ENCODE data around the gene DDX31.

The DDX31 gene

DNA sequence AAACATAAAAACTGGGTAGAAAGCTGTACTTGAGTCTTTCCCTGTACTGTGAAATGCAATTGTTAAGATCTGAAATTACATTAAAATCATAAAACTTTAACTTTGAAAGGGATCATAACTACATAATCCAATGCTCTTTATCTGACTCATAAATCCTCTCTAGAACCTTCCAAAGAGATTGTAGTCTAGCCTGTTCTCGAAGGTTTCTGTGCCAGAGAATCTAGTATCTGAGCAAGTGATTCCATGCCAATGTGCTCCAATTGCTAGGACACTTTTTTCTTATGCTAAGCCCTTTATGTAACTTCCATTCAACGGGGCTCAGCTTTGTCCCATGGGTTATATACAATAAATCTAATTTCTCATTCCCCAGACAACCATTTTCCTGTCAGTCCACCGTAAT, 21.1 kb downstream of the DDX31 start:
- Histone ChIP-seq H3K27me3 (ENCODE audit: control insufficient read depth, insufficient read depth, low read length) (no peaks in the 10 kb centered on the region), H3K27ac (ENCODE audit: low read depth, low read length) (no peak overlapping the region), H3K4me3 (ENCODE audit: low read depth, low read length) (no peak overlapping the region), H3K36me3 (ENCODE audit: control insufficient read depth, insufficient read depth, low read length) (peaks cover 85% of the 10 kb centered on the region), H3K9me3 (ENCODE audit: control insufficient read depth, insufficient read depth, low read length) (no peaks in the 10 kb centered on the region), H3K4me1 (ENCODE audit: control insufficient read depth, insufficient read depth, low read length) (no peaks in the 10 kb centered on the region), H3K9ac (ENCODE audit: low read depth, low read length) (no peak overlapping the region)

DNA sequence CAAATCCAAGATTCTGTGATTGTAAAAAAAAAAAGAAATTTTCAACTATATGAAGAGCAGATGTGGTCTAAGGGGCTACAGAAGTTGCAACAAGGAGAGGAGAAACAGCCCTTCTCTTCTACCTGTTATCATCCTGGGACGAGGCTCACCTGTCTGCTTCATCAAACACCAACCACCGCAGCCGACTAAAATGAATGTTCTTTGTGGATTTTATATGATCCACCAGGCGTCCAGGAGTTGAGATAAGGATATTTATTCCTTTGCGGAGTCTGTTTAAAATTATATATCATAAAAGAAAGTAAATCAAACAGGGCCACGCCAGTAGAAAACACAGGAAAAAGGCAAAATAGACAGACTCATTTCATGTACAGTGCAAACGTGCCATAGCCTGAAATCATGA, 21.5 kb downstream of the DDX31 start:
- H3K4me3 ChIP-seq (ENCODE audit: low read depth, low read length), result no peak overlapping the region
- no peak overlapping the region for H3K27ac ChIP-seq (ENCODE audit: low read depth, low read length)
- no peak overlapping the region for H3K9ac ChIP-seq (ENCODE audit: low read depth, low read length)
- peaks cover 89% of the 10 kb centered on the region for H3K36me3 ChIP-seq (ENCODE audit: control insufficient read depth, insufficient read depth, low read length)
- no peaks in the 10 kb centered on the region for H3K9me3 ChIP-seq (ENCODE audit: control insufficient read depth, insufficient read depth, low read length)
- H3K27me3 ChIP-seq (ENCODE audit: control insufficient read depth, insufficient read depth, low read length), result no peaks in the 10 kb centered on the region
- no peaks in the 10 kb centered on the region for H3K4me1 ChIP-seq (ENCODE audit: control insufficient read depth, insufficient read depth, low read length)

DNA sequence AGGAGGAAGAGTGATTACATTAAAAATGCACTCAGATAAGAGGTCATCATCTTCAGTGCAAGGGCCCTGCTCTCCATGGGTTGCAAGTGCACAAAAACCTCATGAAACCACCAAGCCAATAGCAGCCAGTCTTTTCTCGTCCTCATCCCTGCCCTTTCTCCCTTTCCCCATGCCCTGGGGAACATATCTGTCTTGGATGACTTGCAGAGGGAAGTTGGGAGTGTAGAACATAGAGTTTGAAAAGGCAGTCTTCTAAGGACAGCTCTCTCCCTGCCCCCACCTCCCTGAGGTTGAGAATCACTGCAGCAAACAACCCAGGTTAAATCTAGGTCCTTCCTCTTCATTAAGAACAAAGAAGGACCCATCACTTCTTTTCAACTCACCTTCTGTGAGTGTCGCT, 22.0 kb downstream of the DDX31 start:
- Histone ChIP-seq H3K9ac (ENCODE audit: low read depth, low read length) (no peak overlapping the region), H3K27me3 (ENCODE audit: control insufficient read depth, insufficient read depth, low read length) (no peaks in the 10 kb centered on the region), H3K27ac (ENCODE audit: low read depth, low read length) (no peak overlapping the region), H3K4me1 (ENCODE audit: control insufficient read depth, insufficient read depth, low read length) (no peaks in the 10 kb centered on the region), H3K4me3 (ENCODE audit: low read depth, low read length) (no peak overlapping the region), H3K9me3 (ENCODE audit: control insufficient read depth, insufficient read depth, low read length) (no peaks in the 10 kb centered on the region), H3K36me3 (ENCODE audit: control insufficient read depth, insufficient read depth, low read length) (peaks cover 93% of the 10 kb centered on the region)

DNA sequence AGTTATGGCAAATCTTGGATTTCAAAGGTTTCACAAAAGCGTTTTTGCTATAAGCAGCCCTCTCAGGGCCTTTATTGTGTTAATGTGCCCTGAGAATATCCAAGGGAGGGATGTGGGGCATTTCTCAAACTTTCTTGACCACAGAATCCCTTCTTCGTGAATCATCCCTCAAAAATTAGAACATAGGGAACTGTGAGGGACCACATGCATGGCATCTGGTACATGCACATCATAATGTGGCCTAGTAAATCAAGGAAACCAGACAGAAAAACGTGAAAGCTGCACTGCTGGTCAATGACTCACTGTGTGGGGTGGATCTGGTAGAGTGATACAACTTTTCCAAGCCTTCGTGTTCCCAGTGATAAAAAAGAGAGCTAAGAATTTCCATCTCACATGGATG, 22.4 kb downstream of the DDX31 start:
- Histone ChIP-seq H3K9ac (ENCODE audit: low read depth, low read length) (no peak overlapping the region), H3K27me3 (ENCODE audit: control insufficient read depth, insufficient read depth, low read length) (no peaks in the 10 kb centered on the region), H3K27ac (ENCODE audit: low read depth, low read length) (no peak overlapping the region), H3K4me1 (ENCODE audit: control insufficient read depth, insufficient read depth, low read length) (no peaks in the 10 kb centered on the region), H3K9me3 (ENCODE audit: control insufficient read depth, insufficient read depth, low read length) (no peaks in the 10 kb centered on the region), H3K4me3 (ENCODE audit: low read depth, low read length) (no peak overlapping the region), H3K36me3 (ENCODE audit: control insufficient read depth, insufficient read depth, low read length) (peaks cover 92% of the 10 kb centered on the region)

DNA sequence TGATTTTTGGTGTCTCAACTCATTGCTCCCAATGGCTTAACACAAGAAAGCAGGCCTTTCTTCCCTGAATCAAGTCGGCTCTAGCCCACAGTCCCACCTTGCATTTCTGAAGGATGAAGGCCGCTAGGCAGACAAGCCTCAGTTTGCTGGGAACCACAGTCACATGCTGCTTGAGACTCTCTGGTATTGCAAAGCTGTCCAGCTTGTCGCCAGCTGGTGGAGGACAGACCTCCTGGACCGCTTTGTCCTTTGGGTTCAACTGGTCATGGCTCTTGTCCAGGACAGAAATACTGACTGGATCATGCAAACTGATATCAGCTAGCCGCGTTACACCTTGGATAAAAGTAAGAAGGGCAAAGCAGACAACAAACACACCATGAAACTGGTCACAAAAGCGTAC, 23.1 kb downstream of the DDX31 start:
- Histone ChIP-seq H3K36me3 (ENCODE audit: control insufficient read depth, insufficient read depth, low read length) (peaks cover 93% of the 10 kb centered on the region), H3K4me1 (ENCODE audit: control insufficient read depth, insufficient read depth, low read length) (no peaks in the 10 kb centered on the region), H3K27ac (ENCODE audit: low read depth, low read length) (no peak overlapping the region), H3K4me3 (ENCODE audit: low read depth, low read length) (no peak overlapping the region), H3K9me3 (ENCODE audit: control insufficient read depth, insufficient read depth, low read length) (no peaks in the 10 kb centered on the region), H3K9ac (ENCODE audit: low read depth, low read length) (no peak overlapping the region), H3K27me3 (ENCODE audit: control insufficient read depth, insufficient read depth, low read length) (no peaks in the 10 kb centered on the region)

DNA sequence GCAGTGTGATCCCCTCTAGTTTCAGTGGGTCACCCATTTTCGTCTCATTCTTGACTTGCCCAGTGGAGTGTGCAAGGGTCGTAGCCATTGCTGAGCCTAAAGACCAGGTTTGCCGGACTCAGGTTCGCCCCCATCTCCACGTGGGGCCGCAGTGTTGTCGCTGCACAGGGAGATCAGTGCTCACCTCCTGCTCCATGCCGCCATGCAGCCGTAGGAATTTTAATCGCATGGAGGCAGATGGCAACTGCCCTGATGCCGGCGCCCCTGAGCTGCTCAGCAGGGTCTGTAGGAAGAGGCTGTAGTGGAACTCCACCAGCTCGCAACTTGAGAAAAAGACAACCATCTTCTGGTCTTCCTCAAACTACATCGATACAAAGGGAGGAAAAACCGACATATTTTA, 24.1 kb downstream of the DDX31 start:
- no peak overlapping the region for H3K9ac ChIP-seq (ENCODE audit: low read depth, low read length)
- no peaks in the 10 kb centered on the region for H3K4me1 ChIP-seq (ENCODE audit: control insufficient read depth, insufficient read depth, low read length)
- peaks cover 93% of the 10 kb centered on the region for H3K36me3 ChIP-seq (ENCODE audit: control insufficient read depth, insufficient read depth, low read length)
- no peak overlapping the region for H3K4me3 ChIP-seq (ENCODE audit: low read depth, low read length)
- no peak overlapping the region for H3K27ac ChIP-seq (ENCODE audit: low read depth, low read length)
- H3K9me3 ChIP-seq (ENCODE audit: control insufficient read depth, insufficient read depth, low read length), result no peaks in the 10 kb centered on the region
- no peaks in the 10 kb centered on the region for H3K27me3 ChIP-seq (ENCODE audit: control insufficient read depth, insufficient read depth, low read length)

GRCh38 chr9:132645306-132645705, 24.5 kb downstream of the DDX31 start:
- H3K9me3 ChIP-seq (ENCODE audit: control insufficient read depth, insufficient read depth, low read length), result no peaks in the 10 kb centered on the region
- no peaks in the 10 kb centered on the region for H3K4me1 ChIP-seq (ENCODE audit: control insufficient read depth, insufficient read depth, low read length)
- no peak overlapping the region for H3K27ac ChIP-seq (ENCODE audit: low read depth, low read length)
- no peak overlapping the region for H3K4me3 ChIP-seq (ENCODE audit: low read depth, low read length)
- H3K9ac ChIP-seq (ENCODE audit: low read depth, low read length), result no peak overlapping the region
- peaks cover 93% of the 10 kb centered on the region for H3K36me3 ChIP-seq (ENCODE audit: control insufficient read depth, insufficient read depth, low read length)
- H3K27me3 ChIP-seq (ENCODE audit: control insufficient read depth, insufficient read depth, low read length), result no peaks in the 10 kb centered on the region

DNA sequence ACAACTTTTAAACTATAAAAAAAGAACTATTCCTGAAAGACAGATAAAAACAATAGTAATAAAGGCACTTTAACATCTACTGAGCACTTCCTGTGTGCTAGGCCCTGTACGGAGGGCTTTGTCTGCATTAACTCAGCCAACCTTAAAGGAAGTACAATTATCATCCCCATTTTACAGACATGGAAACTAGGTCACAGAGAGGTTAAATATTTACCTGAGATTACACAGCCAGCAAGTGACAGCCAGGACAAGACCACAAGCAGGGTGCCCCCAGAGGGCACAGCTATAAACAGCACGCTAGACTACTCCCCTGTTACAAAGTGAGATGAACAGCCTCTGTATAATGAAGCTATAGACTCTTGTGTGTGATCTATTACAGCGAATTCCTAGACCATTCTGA, 25.5 kb downstream of the DDX31 start:
- Histone ChIP-seq H3K36me3 (ENCODE audit: control insufficient read depth, insufficient read depth, low read length) (peaks cover 93% of the 10 kb centered on the region), H3K27ac (ENCODE audit: low read depth, low read length) (no peak overlapping the region), H3K9me3 (ENCODE audit: control insufficient read depth, insufficient read depth, low read length) (no peaks in the 10 kb centered on the region), H3K4me1 (ENCODE audit: control insufficient read depth, insufficient read depth, low read length) (no peaks in the 10 kb centered on the region), H3K27me3 (ENCODE audit: control insufficient read depth, insufficient read depth, low read length) (no peaks in the 10 kb centered on the region), H3K9ac (ENCODE audit: low read depth, low read length) (no peak overlapping the region), H3K4me3 (ENCODE audit: low read depth, low read length) (no peak overlapping the region)

GRCh38 chr9:132641216-132641615, 28.6 kb downstream of the DDX31 start:
- H3K9ac ChIP-seq (ENCODE audit: low read depth, low read length), result no peak overlapping the region
- H3K4me3 ChIP-seq (ENCODE audit: low read depth, low read length), result no peak overlapping the region
- no peaks in the 10 kb centered on the region for H3K4me1 ChIP-seq (ENCODE audit: control insufficient read depth, insufficient read depth, low read length)
- peaks cover 92% of the 10 kb centered on the region for H3K36me3 ChIP-seq (ENCODE audit: control insufficient read depth, insufficient read depth, low read length)
- no peaks in the 10 kb centered on the region for H3K27me3 ChIP-seq (ENCODE audit: control insufficient read depth, insufficient read depth, low read length)
- no peaks in the 10 kb centered on the region for H3K9me3 ChIP-seq (ENCODE audit: control insufficient read depth, insufficient read depth, low read length)
- no peak overlapping the region for H3K27ac ChIP-seq (ENCODE audit: low read depth, low read length)

DNA sequence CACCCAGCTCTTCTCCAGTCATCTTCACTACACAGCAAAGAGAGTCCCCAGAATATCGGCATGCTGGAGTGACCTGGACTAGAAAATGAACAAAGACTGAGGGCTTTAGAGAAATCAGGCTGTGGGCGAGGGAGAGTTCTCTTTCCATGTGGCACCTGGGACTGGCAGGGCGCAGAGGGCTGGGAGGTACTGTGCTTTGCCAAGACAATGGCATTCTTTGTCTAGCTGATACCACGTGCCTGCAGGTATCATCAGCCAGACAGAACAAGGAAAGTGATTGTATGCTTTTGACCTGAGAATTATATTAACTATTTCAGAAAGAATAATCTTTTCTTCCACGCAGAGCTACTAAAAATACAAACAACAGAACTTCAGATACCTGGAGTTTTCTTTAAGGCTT, 30.5 kb downstream of the DDX31 start:
- Histone ChIP-seq H3K9me3 (ENCODE audit: control insufficient read depth, insufficient read depth, low read length) (no peaks in the 10 kb centered on the region), H3K36me3 (ENCODE audit: control insufficient read depth, insufficient read depth, low read length) (peaks cover 81% of the 10 kb centered on the region), H3K4me3 (ENCODE audit: low read depth, low read length) (no peak overlapping the region), H3K4me1 (ENCODE audit: control insufficient read depth, insufficient read depth, low read length) (no peaks in the 10 kb centered on the region), H3K9ac (ENCODE audit: low read depth, low read length) (no peak overlapping the region), H3K27ac (ENCODE audit: low read depth, low read length) (no peak overlapping the region), H3K27me3 (ENCODE audit: control insufficient read depth, insufficient read depth, low read length) (no peaks in the 10 kb centered on the region)

- Histone ChIP-seq H3K9me3 (ENCODE audit: control insufficient read depth, insufficient read depth, low read length) (no peaks in the 10 kb centered on the region), H3K4me1 (ENCODE audit: control insufficient read depth, insufficient read depth, low read length) (no peaks in the 10 kb centered on the region), H3K9ac (ENCODE audit: low read depth, low read length) (no peak overlapping the region), H3K36me3 (ENCODE audit: control insufficient read depth, insufficient read depth, low read length) (peaks cover 70% of the 10 kb centered on the region), H3K27me3 (ENCODE audit: control insufficient read depth, insufficient read depth, low read length) (no peaks in the 10 kb centered on the region), H3K27ac (ENCODE audit: low read depth, low read length) (no peak overlapping the region), H3K4me3 (ENCODE audit: low read depth, low read length) (no peak overlapping the region)
Measured at GRCh38 chr9:132638240-132638639, 31.5 kb downstream of the DDX31 start.

GRCh38 chr9:132637801-132638200, 32.0 kb downstream of the DDX31 start:
- no peaks in the 10 kb centered on the region for H3K9me3 ChIP-seq (ENCODE audit: control insufficient read depth, insufficient read depth, low read length)
- H3K4me3 ChIP-seq (ENCODE audit: low read depth, low read length), result no peak overlapping the region
- H3K27me3 ChIP-seq (ENCODE audit: control insufficient read depth, insufficient read depth, low read length), result no peaks in the 10 kb centered on the region
- H3K4me1 ChIP-seq (ENCODE audit: control insufficient read depth, insufficient read depth, low read length), result no peaks in the 10 kb centered on the region
- no peak overlapping the region for H3K9ac ChIP-seq (ENCODE audit: low read depth, low read length)
- H3K36me3 ChIP-seq (ENCODE audit: control insufficient read depth, insufficient read depth, low read length), result peaks cover 66% of the 10 kb centered on the region
- H3K27ac ChIP-seq (ENCODE audit: low read depth, low read length), result no peak overlapping the region
